Osteocyte (in vitro differentiated cells): ENCODE results near the gene ZNF722. TPM values are rescaled to one million over a fixed set of nuclear protein-coding genes. Genes with fewer than 3 reads are reported as not detected.
"Not testable (repeated sequence)": the region's sequence is repeated elsewhere in the genome, so short reads cannot be mapped to it uniquely, and the experiment has no call there.

Source experiments
- DNase-seq: peaks from one replicate; pipeline ENCODE4 v3.0.0; 2021; ENCODE audit warnings: mixed read lengths; ENCODE audit not compliant: unreplicated experiment; ENCODE audit errors: extremely low spot score
- H3K27ac Mint-ChIP-seq: one replicate; pipeline ENCODE4 v1.8.0; 2021; ENCODE audit warnings: mild to moderate bottlenecking, mixed read lengths; ENCODE audit not compliant: unreplicated experiment
- H3K27me3 Mint-ChIP-seq: one replicate; pipeline ENCODE4 v1.8.0; 2021; ENCODE audit warnings: mixed read lengths; ENCODE audit not compliant: unreplicated experiment
- H3K36me3 Mint-ChIP-seq: one replicate; pipeline ENCODE4 v1.8.0; 2021; ENCODE audit warnings: mixed read lengths; ENCODE audit not compliant: unreplicated experiment
- H3K4me1 Mint-ChIP-seq: one replicate; pipeline ENCODE4 v1.8.0; 2021; ENCODE audit warnings: mixed read lengths; ENCODE audit not compliant: unreplicated experiment
- H3K4me3 Mint-ChIP-seq: one replicate; pipeline ENCODE4 v1.8.0; 2021; ENCODE audit warnings: mild to moderate bottlenecking, moderate library complexity, mixed read lengths; ENCODE audit not compliant: unreplicated experiment
- H3K9me3 Mint-ChIP-seq: one replicate; pipeline ENCODE4 v1.8.0; 2021; ENCODE audit warnings: mixed read lengths; ENCODE audit not compliant: unreplicated experiment
- long read RNA-seq: library from polyadenylated mRNA; unstranded; transcript quantifications from one replicate; pipeline ENCODE4 v2.0.0, GENCODE V29; 2021
- total RNA-seq: library from RNA; stranded (reverse); gene quantifications from 2 replicates; pipeline ENCODE4 v1.2.1, GENCODE V29; 2021
- TF ChIP-seq, protein P1 (sequence below): fragments of 200-600 bp; sonication (generic); IDR thresholded peaks from 2 replicates; pipeline ENCODE4 v1.5.0; 2021; ENCODE audit warnings: antibody characterized with exemption, mild to moderate bottlenecking, moderate library complexity

The ZNF722 gene
- not detected in 2 replicates for total RNA-seq
- long read RNA-seq = 0 reads

DNA sequence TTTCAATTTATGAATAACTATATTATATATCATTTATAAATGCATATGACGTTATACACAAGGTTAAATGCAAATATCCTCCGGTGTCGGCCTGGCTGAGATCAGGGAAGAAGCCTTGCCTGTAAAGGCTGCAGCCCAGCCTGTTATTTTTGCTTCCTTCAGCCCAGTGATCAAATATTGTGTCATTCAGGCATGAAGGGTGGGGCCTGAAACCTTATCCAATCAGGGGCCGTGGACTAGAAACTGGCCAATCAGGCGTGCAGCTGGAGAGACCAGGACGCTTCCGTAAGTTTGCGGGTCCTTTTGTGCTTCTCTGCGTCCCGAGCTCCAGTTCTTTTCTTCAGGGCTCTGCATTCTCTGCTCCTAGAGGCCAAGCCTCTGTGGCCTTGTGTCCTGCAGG lies at the start of gene ZNF722:
Gene ZNF722 (plus strand): TSS at position 301 of the 400 bp plus-strand sequence. CDS start 113 bp downstream, outside the sequence.
- H3K27me3 Mint-ChIP-seq = no peaks in the 10 kb centered on the region
- H3K9me3 Mint-ChIP-seq = peaks cover 20% of the 10 kb centered on the region
- no peaks in the 10 kb centered on the region for H3K36me3 Mint-ChIP-seq
- no peak within 1 kb of the TSS for H3K27ac Mint-ChIP-seq
- DNase-seq = no peak
- no peaks in the 10 kb centered on the region for H3K4me1 Mint-ChIP-seq
- no peak within 1 kb of the TSS for H3K4me3 Mint-ChIP-seq
- TF ChIP-seq, protein P1, sequence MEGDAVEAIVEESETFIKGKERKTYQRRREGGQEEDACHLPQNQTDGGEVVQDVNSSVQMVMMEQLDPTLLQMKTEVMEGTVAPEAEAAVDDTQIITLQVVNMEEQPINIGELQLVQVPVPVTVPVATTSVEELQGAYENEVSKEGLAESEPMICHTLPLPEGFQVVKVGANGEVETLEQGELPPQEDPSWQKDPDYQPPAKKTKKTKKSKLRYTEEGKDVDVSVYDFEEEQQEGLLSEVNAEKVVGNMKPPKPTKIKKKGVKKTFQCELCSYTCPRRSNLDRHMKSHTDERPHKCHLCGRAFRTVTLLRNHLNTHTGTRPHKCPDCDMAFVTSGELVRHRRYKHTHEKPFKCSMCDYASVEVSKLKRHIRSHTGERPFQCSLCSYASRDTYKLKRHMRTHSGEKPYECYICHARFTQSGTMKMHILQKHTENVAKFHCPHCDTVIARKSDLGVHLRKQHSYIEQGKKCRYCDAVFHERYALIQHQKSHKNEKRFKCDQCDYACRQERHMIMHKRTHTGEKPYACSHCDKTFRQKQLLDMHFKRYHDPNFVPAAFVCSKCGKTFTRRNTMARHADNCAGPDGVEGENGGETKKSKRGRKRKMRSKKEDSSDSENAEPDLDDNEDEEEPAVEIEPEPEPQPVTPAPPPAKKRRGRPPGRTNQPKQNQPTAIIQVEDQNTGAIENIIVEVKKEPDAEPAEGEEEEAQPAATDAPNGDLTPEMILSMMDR = no peak

DNA sequence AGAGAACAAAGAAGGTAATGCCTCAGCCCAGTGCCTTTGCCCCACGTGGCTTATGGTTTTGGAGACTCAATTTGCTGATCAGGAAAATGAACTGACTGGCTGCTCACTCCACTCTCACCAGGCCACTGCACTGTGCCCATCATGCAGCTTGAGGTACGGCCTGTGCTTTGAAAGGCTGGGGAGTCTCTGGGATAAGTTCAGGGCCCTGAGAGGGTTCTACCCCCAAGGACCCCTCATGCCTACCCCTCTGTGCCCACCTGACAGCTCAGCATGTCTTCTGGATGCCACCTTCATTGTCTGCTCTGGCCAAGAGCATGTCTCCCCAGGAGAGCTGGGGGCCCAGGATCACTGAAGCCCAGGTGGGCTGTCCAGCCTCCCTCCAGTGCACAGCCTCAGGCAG lies 45.5 kb upstream of the ZNF722 start:
- TF ChIP-seq, protein P1 = no peak
- no peaks in the 10 kb centered on the region for H3K27me3 Mint-ChIP-seq
- no peak overlapping the region for H3K27ac Mint-ChIP-seq
- no peak overlapping the region for H3K4me3 Mint-ChIP-seq
- no peak for DNase-seq
- H3K4me1 Mint-ChIP-seq = no peaks in the 10 kb centered on the region
- H3K9me3 Mint-ChIP-seq = peaks cover 36% of the 10 kb centered on the region
- no peaks in the 10 kb centered on the region for H3K36me3 Mint-ChIP-seq

DNA sequence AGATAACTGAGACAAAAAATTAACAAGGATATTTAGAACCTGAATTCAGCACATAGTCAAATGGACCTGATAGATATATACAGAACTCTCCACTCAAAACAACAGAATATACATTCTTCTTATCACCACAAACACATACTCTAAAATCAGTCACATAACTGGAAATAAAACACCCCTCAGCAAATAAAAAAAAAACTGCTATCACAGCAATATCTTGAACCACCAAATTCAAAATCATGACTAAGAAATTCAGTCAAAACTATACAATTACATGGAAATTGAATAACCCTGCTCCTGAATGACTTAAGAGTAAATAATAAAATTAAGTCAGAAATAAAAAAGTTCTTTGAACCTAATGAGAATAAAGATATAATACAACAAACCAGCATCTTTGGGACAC lies 30.0 kb upstream of the ZNF722 start:
- no peaks in the 10 kb centered on the region for H3K27me3 Mint-ChIP-seq
- H3K36me3 Mint-ChIP-seq = no peaks in the 10 kb centered on the region
- no peak for DNase-seq
- H3K4me1 Mint-ChIP-seq = no peaks in the 10 kb centered on the region
- no peak overlapping the region for H3K4me3 Mint-ChIP-seq
- no peak overlapping the region for H3K27ac Mint-ChIP-seq
- peaks cover 39% of the 10 kb centered on the region for H3K9me3 Mint-ChIP-seq
- TF ChIP-seq, protein P1 = no peak

DNA sequence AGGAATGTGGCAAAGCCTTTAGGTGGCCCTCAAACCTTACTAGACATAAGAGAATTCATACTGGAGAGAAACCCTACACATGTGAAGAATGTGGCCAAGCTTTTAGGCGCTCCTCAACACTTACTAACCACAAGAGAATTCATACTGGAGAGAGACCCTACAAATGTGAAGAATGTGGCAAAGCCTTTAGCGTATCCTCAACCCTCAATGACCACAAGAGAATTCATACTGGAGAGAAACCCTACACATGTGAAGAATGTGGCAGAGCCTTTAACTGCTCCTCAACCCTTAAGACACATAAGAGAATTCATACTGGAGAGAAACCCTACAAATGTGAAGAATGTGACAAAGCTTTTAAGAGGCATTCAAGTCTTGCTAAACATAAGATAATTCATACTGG lies 16.8 kb downstream of the ZNF722 start:
- not testable (repeated sequence) for H3K4me3 Mint-ChIP-seq, DNase-seq, H3K27ac Mint-ChIP-seq, H3K36me3 Mint-ChIP-seq, H3K4me1 Mint-ChIP-seq, H3K27me3 Mint-ChIP-seq
- H3K9me3 Mint-ChIP-seq = peaks cover 33% of the 10 kb centered on the region

DNA sequence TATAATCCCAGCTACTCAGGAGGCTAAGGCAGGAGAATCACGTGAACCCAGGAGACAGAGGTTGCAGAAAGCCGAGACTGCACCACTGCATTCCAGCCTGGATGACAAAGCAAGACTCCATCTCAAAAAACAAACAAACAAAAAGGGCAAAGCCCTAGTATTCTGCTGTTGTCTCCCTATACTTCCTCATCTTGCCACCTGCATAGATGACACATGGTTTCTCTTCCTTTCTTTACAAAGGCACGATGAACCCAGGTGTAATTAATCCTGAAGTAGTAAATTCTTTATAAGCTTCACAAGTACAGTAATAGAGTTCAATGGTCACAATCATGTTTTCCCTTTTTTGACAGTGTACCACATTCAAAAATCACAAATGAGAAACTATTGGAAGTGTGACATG lies 36.7 kb downstream of the ZNF722 start:
- TF ChIP-seq, protein P1 = no peak
- Mint-ChIP-seq H3K9me3 (peaks cover 37% of the 10 kb centered on the region), H3K27ac (no peak overlapping the region)

DNA sequence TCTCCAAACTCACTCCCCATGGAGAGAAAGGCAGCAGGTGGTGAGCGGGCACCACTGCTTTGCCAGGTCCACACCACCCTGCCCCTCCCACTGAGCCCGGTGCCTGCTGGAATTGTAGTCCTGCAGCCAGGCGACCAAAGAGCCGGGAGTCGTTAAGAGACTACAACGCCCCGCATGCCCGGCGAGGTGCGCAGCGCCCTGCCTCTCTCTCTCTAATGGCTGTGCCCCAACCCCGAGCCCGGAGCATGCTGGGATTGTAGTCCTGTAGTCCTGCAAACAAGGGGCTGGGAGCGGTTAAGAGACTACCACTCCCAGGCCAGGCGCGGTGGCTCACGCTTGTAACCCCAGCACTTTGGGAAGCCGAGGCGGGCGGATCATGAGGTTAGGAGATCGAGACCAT lies 38.4 kb downstream of the ZNF722 start:
- no peak overlapping the region for H3K4me3 Mint-ChIP-seq
- TF ChIP-seq, protein P1 = no peak
- no peak overlapping the region for H3K27ac Mint-ChIP-seq
- H3K4me1 Mint-ChIP-seq = no peaks in the 10 kb centered on the region
- H3K36me3 Mint-ChIP-seq = no peaks in the 10 kb centered on the region
- H3K9me3 Mint-ChIP-seq = peaks cover 29% of the 10 kb centered on the region
- no peak for DNase-seq
- no peaks in the 10 kb centered on the region for H3K27me3 Mint-ChIP-seq

More for the DNA sequence above, 36.7 kb downstream of the ZNF722 start:
- Mint-ChIP-seq H3K4me1 (no peaks in the 10 kb centered on the region), H3K27me3 (no peaks in the 10 kb centered on the region), H3K4me3 (no peak overlapping the region), H3K36me3 (no peaks in the 10 kb centered on the region)
- DNase-seq = no peak
